Tibial nerve (tissue), 4 donors: ENCODE measurements around the gene PLA2G2F. TPM values are rescaled to one million over a fixed set of nuclear protein-coding genes. Genes with fewer than 3 reads are reported as not detected.

Experiments used
- DNase-seq, 2 donors: peaks; one replicate each; pipeline ENCODE4 v3.0.0-alpha.2; 2019; ENCODE audit warnings: low spot score in 2 of 2
- H3K27ac ChIP-seq, 4 donors: fragments of 200-600 bp; sonication (generic) in 3 of 4; one replicate each; pipeline ENCODE4 v1.5.1; 2017 to 2019; ENCODE audit warnings: mild to moderate bottlenecking in 1 of 4
- H3K27me3 ChIP-seq, 2 donors: fragments of 200-600 bp; sonication (generic) in 1 of 2; one replicate each; pipeline versions ENCODE4 v1.5.1 to v1.6.0; 2017 to 2019
- H3K36me3 ChIP-seq, 3 donors: fragments of 200-600 bp; sonication (generic); one replicate each; pipeline ENCODE4 v1.5.1; 2018 to 2019
- H3K4me1 ChIP-seq, 4 donors: fragments of 200-600 bp; sonication (generic) in 3 of 4; one replicate each; pipeline ENCODE4 v1.5.1; 2017 to 2019
- H3K4me3 ChIP-seq, 4 donors: fragments of 200-600 bp; sonication (generic) in 3 of 4; one replicate each; pipeline ENCODE4 v1.5.1; 2017 to 2019; ENCODE audit warnings: mild to moderate bottlenecking in 1 of 4, moderate library complexity in 1 of 4
- H3K9me3 ChIP-seq, 4 donors: fragments of 200-600 bp; sonication (generic) in 3 of 4; one replicate each; pipeline ENCODE4 v1.5.1; 2017 to 2019
- EP300 ChIP-seq, 2 donors: sonication (generic); formaldehyde crosslinking; IDR thresholded peaks; one replicate each; pipeline ENCODE4 v1.6.1; 2017; ENCODE audit warnings: antibody characterized with exemption in 2 of 2, mild to moderate bottlenecking in 1 of 2
- POLR2A ChIP-seq, 2 donors: fragments of 450-650 bp; IDR thresholded peaks; one replicate each; pipeline ENCODE4 v1.6.1; 2017; ENCODE audit warnings: antibody characterized with exemption in 2 of 2, mild to moderate bottlenecking in 2 of 2, moderate library complexity in 2 of 2
- WGBS, 2 donors: methylation state at CpG; one replicate each; pipeline ENCODE4 v1.1.5; 2018; 5-methylcytosine and 5-hydroxymethylcytosine counted together
- total RNA-seq, 4 donors: library from RNA; depleted of rRNA; stranded (reverse); fragments of >200 nt; gene quantifications; one replicate each; pipeline ENCODE4 v1.1.0, GENCODE V29; 2016
- TF ChIP-seq, protein P1 (sequence below), 5 experiments: fragments of 200-600 bp in 3 of 5; fragments of 450-650 bp in 2 of 5; sonication (generic) in 3 of 5; IDR thresholded peaks; one replicate each; pipeline ENCODE4 v1.5.1; 2016 to 2019; ENCODE audit warnings: antibody characterized with exemption in 5 of 5, mild to moderate bottlenecking in 3 of 5, moderate library complexity in 2 of 5

Gene PLA2G2F
- total RNA-seq, 4 donors from 2014 or later = not detected

GRCh38 chr1:20100632-20101355 is 38.3 kb upstream of the PLA2G2F start:
- peaks cover 0 to 14% (median 0%) of the 10 kb centered on the region in 4 donors for H3K9me3 ChIP-seq
- no peak overlapping the region for H3K27ac ChIP-seq
- no peaks in the 10 kb centered on the region for H3K27me3 ChIP-seq
- WGBS, 2 donors = 40 to 44% methylated on average over 13 to 14 of the region's 14 CpGs
- no peaks in the 10 kb centered on the region for H3K4me1 ChIP-seq
- no peaks in the 10 kb centered on the region for H3K36me3 ChIP-seq
- peak in 1 of 2 donors; percentile 43 for DNase-seq
- TF ChIP-seq, protein P1, sequence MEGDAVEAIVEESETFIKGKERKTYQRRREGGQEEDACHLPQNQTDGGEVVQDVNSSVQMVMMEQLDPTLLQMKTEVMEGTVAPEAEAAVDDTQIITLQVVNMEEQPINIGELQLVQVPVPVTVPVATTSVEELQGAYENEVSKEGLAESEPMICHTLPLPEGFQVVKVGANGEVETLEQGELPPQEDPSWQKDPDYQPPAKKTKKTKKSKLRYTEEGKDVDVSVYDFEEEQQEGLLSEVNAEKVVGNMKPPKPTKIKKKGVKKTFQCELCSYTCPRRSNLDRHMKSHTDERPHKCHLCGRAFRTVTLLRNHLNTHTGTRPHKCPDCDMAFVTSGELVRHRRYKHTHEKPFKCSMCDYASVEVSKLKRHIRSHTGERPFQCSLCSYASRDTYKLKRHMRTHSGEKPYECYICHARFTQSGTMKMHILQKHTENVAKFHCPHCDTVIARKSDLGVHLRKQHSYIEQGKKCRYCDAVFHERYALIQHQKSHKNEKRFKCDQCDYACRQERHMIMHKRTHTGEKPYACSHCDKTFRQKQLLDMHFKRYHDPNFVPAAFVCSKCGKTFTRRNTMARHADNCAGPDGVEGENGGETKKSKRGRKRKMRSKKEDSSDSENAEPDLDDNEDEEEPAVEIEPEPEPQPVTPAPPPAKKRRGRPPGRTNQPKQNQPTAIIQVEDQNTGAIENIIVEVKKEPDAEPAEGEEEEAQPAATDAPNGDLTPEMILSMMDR (IDR thresholded peaks at IDR 0.05) = peak; percentile 29 to 62 (median 55)
- TF ChIP-seq EP300 (IDR thresholded peaks at IDR 0.05) = no peak
- no peak for TF ChIP-seq POLR2A (IDR thresholded peaks at IDR 0.05)
- H3K4me3 ChIP-seq = no peak overlapping the region

DNA sequence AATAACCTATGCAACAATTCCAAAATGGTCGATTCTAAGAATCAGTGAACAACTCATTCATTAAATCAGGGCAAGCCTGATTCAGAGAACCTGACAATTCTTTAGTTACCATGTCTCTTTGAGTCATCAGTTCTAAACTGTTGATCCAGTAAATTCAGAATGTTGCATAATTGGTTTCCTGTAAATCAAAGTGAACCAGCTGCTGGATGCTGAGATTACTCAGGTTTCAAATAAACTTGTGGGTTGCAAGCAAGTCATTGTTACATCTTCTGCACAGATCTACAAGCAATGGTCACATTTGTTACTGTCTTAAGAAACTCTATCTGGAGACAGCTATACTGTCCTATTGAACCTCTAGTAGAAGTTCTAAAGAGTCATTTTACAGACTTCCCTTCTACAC is 36.2 kb upstream of the PLA2G2F start:
- 66 to 85% methylated on average over 1 of the region's 1 CpG for WGBS, 2 donors
- no peaks in the 10 kb centered on the region for H3K4me1 ChIP-seq
- peaks cover 0 to under 1% (median 0%) of the 10 kb centered on the region in 4 donors for H3K9me3 ChIP-seq
- no peak overlapping the region for H3K4me3 ChIP-seq
- no peaks in the 10 kb centered on the region for H3K36me3 ChIP-seq
- no peaks in the 10 kb centered on the region for H3K27me3 ChIP-seq
- DNase-seq = no peak
- TF ChIP-seq, protein P1 (IDR thresholded peaks at IDR 0.05) = no peak
- TF ChIP-seq POLR2A (IDR thresholded peaks at IDR 0.05) (no peak), EP300 (IDR thresholded peaks at IDR 0.05) (no peak)
- H3K27ac ChIP-seq = no peak overlapping the region

DNA sequence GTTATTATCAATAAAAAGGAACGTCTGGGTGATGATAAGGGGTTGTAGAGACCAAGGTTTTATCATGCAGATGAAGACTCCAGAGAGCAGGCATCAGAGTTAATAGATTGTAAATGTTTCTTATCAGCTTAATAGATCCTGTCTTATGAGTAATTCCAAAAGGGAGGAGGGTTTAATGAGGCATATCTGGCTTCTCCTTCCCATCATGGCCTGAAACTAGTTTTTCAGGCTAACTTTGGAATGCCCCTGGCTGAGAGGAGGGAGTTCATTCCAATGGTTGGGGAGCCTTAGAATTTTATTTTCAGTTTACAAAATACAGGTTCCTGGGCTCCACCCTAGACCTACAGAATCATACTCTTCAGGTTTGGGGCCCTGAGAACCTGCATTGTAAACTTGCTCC is 33.3 kb upstream of the PLA2G2F start:
- no peaks in the 10 kb centered on the region for H3K27me3 ChIP-seq
- 50 to 51% methylated on average over 1 of the region's 1 CpG for WGBS, 2 donors
- H3K36me3 ChIP-seq = no peaks in the 10 kb centered on the region
- TF ChIP-seq, protein P1 (IDR thresholded peaks at IDR 0.05) = no peak
- TF ChIP-seq EP300 (IDR thresholded peaks at IDR 0.05) (no peak), POLR2A (IDR thresholded peaks at IDR 0.05) (no peak)
- H3K27ac ChIP-seq = no peak overlapping the region
- no peaks in the 10 kb centered on the region for H3K4me1 ChIP-seq
- H3K9me3 ChIP-seq = no peaks in the 10 kb centered on the region
- no peak for DNase-seq
- H3K4me3 ChIP-seq = no peak overlapping the region

DNA sequence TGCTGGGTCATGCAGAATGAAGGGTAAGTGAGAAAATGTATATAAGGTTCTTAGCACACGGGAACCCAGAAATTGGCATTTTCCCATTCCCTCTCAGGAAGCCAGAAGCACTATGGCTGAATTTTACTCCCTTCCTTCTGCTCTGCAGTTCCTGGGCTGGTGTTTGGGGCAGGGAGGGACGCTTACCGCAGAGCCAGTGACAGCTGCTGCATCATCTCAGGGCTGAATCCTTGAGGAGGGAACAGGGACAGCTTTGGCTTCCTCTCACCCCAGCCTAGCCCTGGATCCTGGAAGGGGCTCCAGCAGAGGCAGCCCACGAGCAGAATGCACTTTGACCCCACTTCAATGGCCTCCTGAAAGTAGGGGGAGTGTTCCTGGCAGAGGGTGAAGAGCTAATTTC is 31.8 kb upstream of the PLA2G2F start:
- TF ChIP-seq, protein P1 (IDR thresholded peaks at IDR 0.05) = no peak
- TF ChIP-seq EP300 (IDR thresholded peaks at IDR 0.05) = no peak
- TF ChIP-seq POLR2A (IDR thresholded peaks at IDR 0.05) = no peak
- H3K9me3 ChIP-seq = no peaks in the 10 kb centered on the region
- H3K4me1 ChIP-seq = no peaks in the 10 kb centered on the region
- no peak for DNase-seq
- H3K36me3 ChIP-seq = no peaks in the 10 kb centered on the region
- H3K27me3 ChIP-seq = no peaks in the 10 kb centered on the region
- no peak overlapping the region for H3K4me3 ChIP-seq
- no peak overlapping the region for H3K27ac ChIP-seq
- WGBS, 2 donors = 59 to 70% methylated on average over 4 of the region's 4 CpGs

DNA sequence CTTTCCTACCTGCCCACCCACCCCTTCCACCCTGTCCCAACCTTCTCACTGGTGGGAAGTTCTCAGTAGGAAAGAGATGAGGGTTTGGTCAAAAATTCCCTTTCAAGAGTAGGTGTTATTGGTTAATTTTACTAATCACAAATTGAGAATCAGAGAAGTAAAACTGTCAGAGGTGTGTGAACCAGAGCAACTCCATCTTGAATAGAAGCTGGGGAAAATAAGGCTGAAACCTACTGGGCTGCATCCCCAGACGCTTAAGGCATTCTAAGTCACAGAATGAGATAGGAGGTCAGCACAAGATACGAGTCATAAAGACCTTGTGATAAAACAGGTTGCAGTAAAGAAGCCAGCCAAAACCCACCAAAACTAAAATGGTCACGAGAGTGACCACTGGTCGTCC is 31.3 kb upstream of the PLA2G2F start:
- H3K4me3 ChIP-seq = no peak overlapping the region
- no peaks in the 10 kb centered on the region for H3K9me3 ChIP-seq
- no peak overlapping the region for H3K27ac ChIP-seq
- TF ChIP-seq POLR2A (IDR thresholded peaks at IDR 0.05) = no peak
- TF ChIP-seq, protein P1 (IDR thresholded peaks at IDR 0.05) = no peak
- TF ChIP-seq EP300 (IDR thresholded peaks at IDR 0.05) = no peak
- WGBS, 2 donors = 50 to 57% methylated on average over 4 of the region's 4 CpGs
- no peak for DNase-seq
- no peaks in the 10 kb centered on the region for H3K4me1 ChIP-seq
- H3K36me3 ChIP-seq = no peaks in the 10 kb centered on the region
- no peaks in the 10 kb centered on the region for H3K27me3 ChIP-seq
